ENCODE data around the gene FGF12. TPM values are rescaled to one million over a fixed set of nuclear protein-coding genes. Genes with fewer than 3 reads are reported as not detected.

FGF12 gene
- total and polyA plus RNA-seq, 2 of the 13 experiments (the other 11 are each of a cell fraction or from before 2014, with no cell fraction given): 0.07 TPM; not detected in 1

DNA sequence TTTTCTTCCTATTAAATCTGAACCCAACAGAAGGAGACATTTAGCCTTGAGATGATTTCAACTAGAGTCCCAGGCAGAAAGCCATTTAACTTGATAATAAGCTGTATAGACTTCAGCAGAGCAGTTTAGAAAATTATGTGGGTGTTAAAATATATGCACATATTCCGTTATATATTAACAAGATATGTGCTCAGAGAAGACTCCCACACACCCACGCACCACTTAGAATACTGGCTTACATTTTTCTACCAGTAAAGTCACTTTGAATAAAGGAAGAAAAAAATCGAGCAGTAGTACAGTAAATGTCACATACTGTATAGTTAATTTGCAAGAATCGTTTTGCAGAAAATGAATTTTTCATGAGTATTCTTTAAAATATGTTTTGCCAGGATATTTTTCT is 599.3 kb downstream of the FGF12 start:
- intact Hi-C loops (cut with micrococcal nuclease; ENCODE audit: unreplicated experiment) (no loop called here), in situ Hi-C loops (cut with HindIII; ENCODE audit: extremely low pct_ligation_motif_present, low pct_unique_long_range_greater_than_20kb) (no loop called here)
- Histone ChIP-seq H4K20me1 (ENCODE audit: insufficient read depth, low read length) (no peaks in the 10 kb centered on the region), H3K4me1 (ENCODE audit: insufficient read depth, low read length) (no peaks in the 10 kb centered on the region; the same call in 1 of the 2 replicates), H3K27me3 (ENCODE audit: control insufficient read depth in 1 of 2, insufficient read depth in 2 of 2, low read length in 2 of 2) (no peaks in the 10 kb centered on the region), H3K79me2 (ENCODE audit: insufficient read depth, low read length) (no peaks in the 10 kb centered on the region), H3K4me3 (replicated peaks in 1 of 3; ENCODE audit: insufficient read depth in 1 of 3, low read depth in 2 of 3, low read length in 3 of 3) (no peak overlapping the region), H3K9ac (ENCODE audit: insufficient read depth, low read depth, low read length) (no peak overlapping the region), H2AFZ (ENCODE audit: low read length) (no peak overlapping the region), H3K27ac (ENCODE audit: extremely low read length, insufficient read depth, low read length) (no peak overlapping the region), H3K36me3 (replicated peaks in 1 of 2; ENCODE audit: control insufficient read depth in 1 of 2, insufficient read depth in 2 of 2, low read length in 2 of 2) (no peaks in the 10 kb centered on the region), H3K9me3 (ENCODE audit: low read length) (no peaks in the 10 kb centered on the region), H3K4me2 (ENCODE audit: low read depth, low read length) (no peak overlapping the region)
- FAIRE-seq (no peak), ATAC-seq (no peak), DNase-seq (ENCODE audit: low spot score) (no peak)
- CTCF ChIA-PET (ENCODE audit: low intra/inter-chr PET ratio, low total read pairs): no interaction called here
- BruUV-seq (replicated peaks): no TSS peak
- POLR2A ChIA-PET: no interaction called here
- 21% methylated on average over 4 of the region's 4 CpGs for WGBS (ENCODE audit: low lambda C conversion rate)
- no peak for TF ChIP-seq ZNF207 (IDR thresholded peaks at IDR 0.05; ENCODE audit: borderline replicate concordance)
- no peak for TF ChIP-seq NFIC (IDR thresholded peaks at IDR 0.05; ENCODE audit: low read length)
- no peak for TF ChIP-seq ZNF230 (CRISPR knock-in tag; IDR thresholded peaks at IDR 0.05)
- TF ChIP-seq TAF1 (CRISPR knock-in tag; IDR thresholded peaks at IDR 0.05): no peak
- TF ChIP-seq, protein P1, sequence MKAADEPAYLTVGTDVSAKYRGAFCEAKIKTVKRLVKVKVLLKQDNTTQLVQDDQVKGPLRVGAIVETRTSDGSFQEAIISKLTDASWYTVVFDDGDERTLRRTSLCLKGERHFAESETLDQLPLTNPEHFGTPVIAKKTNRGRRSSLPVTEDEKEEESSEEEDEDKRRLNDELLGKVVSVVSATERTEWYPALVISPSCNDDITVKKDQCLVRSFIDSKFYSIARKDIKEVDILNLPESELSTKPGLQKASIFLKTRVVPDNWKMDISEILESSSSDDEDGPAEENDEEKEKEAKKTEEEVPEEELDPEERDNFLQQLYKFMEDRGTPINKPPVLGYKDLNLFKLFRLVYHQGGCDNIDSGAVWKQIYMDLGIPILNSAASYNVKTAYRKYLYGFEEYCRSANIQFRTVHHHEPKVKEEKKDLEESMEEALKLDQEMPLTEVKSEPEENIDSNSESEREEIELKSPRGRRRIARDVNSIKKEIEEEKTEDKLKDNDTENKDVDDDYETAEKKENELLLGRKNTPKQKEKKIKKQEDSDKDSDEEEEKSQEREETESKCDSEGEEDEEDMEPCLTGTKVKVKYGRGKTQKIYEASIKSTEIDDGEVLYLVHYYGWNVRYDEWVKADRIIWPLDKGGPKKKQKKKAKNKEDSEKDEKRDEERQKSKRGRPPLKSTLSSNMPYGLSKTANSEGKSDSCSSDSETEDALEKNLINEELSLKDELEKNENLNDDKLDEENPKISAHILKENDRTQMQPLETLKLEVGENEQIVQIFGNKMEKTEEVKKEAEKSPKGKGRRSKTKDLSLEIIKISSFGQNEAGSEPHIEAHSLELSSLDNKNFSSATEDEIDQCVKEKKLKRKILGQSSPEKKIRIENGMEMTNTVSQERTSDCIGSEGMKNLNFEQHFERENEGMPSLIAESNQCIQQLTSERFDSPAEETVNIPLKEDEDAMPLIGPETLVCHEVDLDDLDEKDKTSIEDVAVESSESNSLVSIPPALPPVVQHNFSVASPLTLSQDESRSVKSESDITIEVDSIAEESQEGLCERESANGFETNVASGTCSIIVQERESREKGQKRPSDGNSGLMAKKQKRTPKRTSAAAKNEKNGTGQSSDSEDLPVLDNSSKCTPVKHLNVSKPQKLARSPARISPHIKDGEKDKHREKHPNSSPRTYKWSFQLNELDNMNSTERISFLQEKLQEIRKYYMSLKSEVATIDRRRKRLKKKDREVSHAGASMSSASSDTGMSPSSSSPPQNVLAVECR (CRISPR knock-in tag; IDR thresholded peaks at IDR 0.05; ENCODE audit: borderline replicate concordance): no peak
- no peak for TF ChIP-seq ZFP82 (CRISPR knock-in tag; IDR thresholded peaks at IDR 0.05; ENCODE audit: borderline replicate concordance)
- no peak for TF ChIP-seq SOX5 (CRISPR knock-in tag; IDR thresholded peaks at IDR 0.05; ENCODE audit: borderline replicate concordance)
- TF ChIP-seq, protein P2, sequence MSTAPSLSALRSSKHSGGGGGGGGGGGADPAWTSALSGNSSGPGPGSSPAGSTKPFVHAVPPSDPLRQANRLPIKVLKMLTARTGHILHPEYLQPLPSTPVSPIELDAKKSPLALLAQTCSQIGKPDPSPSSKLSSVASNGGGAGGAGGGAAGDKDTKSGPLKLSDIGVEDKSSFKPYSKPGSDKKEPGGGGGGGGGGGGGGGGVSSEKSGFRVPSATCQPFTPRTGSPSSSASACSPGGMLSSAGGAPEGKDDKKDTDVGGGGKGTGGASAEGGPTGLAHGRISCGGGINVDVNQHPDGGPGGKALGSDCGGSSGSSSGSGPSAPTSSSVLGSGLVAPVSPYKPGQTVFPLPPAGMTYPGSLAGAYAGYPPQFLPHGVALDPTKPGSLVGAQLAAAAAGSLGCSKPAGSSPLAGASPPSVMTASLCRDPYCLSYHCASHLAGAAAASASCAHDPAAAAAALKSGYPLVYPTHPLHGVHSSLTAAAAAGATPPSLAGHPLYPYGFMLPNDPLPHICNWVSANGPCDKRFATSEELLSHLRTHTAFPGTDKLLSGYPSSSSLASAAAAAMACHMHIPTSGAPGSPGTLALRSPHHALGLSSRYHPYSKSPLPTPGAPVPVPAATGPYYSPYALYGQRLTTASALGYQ (CRISPR knock-in tag; IDR thresholded peaks at IDR 0.05): no peak
- TF ChIP-seq, protein P3, sequence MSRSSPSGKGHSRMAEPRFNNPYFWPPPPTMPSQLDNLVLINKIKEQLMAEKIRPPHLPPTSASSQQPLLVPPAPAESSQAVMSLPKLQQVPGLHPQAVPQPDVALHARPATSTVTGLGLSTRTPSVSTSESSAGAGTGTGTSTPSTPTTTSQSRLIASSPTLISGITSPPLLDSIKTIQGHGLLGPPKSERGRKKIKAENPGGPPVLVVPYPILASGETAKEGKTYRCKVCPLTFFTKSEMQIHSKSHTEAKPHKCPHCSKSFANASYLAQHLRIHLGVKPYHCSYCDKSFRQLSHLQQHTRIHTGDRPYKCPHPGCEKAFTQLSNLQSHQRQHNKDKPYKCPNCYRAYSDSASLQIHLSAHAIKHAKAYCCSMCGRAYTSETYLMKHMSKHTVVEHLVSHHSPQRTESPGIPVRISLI (CRISPR knock-in tag; IDR thresholded peaks at IDR 0.05; ENCODE audit: borderline replicate concordance): no peak
- no peak for TF ChIP-seq ZFP37 (CRISPR knock-in tag; IDR thresholded peaks at IDR 0.05; ENCODE audit: borderline replicate concordance)
- no peak for TF ChIP-seq MYNN (CRISPR knock-in tag; IDR thresholded peaks at IDR 0.05; ENCODE audit: low read depth)
- TF ChIP-seq ZNF672 (CRISPR knock-in tag; IDR thresholded peaks at IDR 0.05): no peak
- TF ChIP-seq, protein P4, sequence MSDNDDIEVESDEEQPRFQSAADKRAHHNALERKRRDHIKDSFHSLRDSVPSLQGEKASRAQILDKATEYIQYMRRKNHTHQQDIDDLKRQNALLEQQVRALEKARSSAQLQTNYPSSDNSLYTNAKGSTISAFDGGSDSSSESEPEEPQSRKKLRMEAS (IDR thresholded peaks at IDR 0.05): no peak
- no peak for TF ChIP-seq ATM (IDR thresholded peaks at IDR 0.05; ENCODE audit: borderline replicate concordance)
- TF ChIP-seq GABPA (IDR thresholded peaks at IDR 0.05; ENCODE audit: low read depth, low read length): no peak
- no peak for TF ChIP-seq GABPA (CRISPR knock-in tag; IDR thresholded peaks at IDR 0.05; ENCODE audit: low read depth)
- TF ChIP-seq, protein P5, sequence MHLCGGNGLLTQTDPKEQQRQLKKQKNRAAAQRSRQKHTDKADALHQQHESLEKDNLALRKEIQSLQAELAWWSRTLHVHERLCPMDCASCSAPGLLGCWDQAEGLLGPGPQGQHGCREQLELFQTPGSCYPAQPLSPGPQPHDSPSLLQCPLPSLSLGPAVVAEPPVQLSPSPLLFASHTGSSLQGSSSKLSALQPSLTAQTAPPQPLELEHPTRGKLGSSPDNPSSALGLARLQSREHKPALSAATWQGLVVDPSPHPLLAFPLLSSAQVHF (CRISPR knock-in tag; IDR thresholded peaks at IDR 0.05): no peak

All from HepG2 (cell line).